H1 (cell line): ENCODE measurements around the gene GTF2F2. TPM values are rescaled to one million over a fixed set of nuclear protein-coding genes. Genes with fewer than 3 reads are reported as not detected.

Source experiments
- CTCF ChIA-PET: fragments of 300-600 bp; sonication (Branson Sonifier 250); formaldehyde crosslinking; loops from one replicate; lab custom pipeline; 2021; ENCODE audit not compliant: partially characterized antibody; lab: Charles Lee
- POLR2A ChIA-PET: fragments of 300-600 bp; sonication (Branson Sonifier 250); formaldehyde crosslinking; loops from one replicate; lab custom pipeline; 2021; ENCODE audit warnings: inconsistent platforms; ENCODE audit not compliant: partially characterized antibody; lab: Charles Lee
- DNase-seq, 2 experiments: peaks; one replicate each; pipeline versions ENCODE4 v3.0.0 to v3.0.0-alpha.2; 2010 to 2022; ENCODE audit warnings: low spot score in 2 of 2, low read depth in 1 of 2, mixed read lengths in 1 of 2
- FAIRE-seq: peaks from 2 replicates; lab custom pipeline; 2011; peaks lifted over from hg19 to GRCh38; lab: Jason Lieb, UNC
- H2AFZ ChIP-seq: 2 replicates; pipeline ENCODE4 v1.8.1; 2012; ENCODE audit warnings: low read length, inconsistent platforms
- H2AK5ac ChIP-seq: 2 replicates; pipeline ENCODE4 v1.6.1; 2013; ENCODE audit warnings: low read depth, low read length
- H2BK120ac ChIP-seq: replicated peaks from 2 replicates; pipeline ENCODE3; 2013; ENCODE audit warnings: low read depth, low read length, inconsistent platforms
- H2BK12ac ChIP-seq: 2 replicates; pipeline ENCODE4 v1.6.1; 2013; ENCODE audit warnings: low read depth, low read length
- H2BK15ac ChIP-seq: 2 replicates; pipeline ENCODE4 v1.6.1; 2013; ENCODE audit warnings: low read length
- H2BK20ac ChIP-seq: 2 replicates; pipeline ENCODE4 v1.6.1; 2013; ENCODE audit warnings: low read length
- H2BK5ac ChIP-seq: 2 replicates; pipeline ENCODE4 v1.6.1; 2013; ENCODE audit warnings: low read depth, low read length
- H3K14ac ChIP-seq: 2 replicates; pipeline ENCODE4 v1.6.1; 2013; ENCODE audit warnings: inconsistent platforms; ENCODE audit not compliant: insufficient read length
- H3K18ac ChIP-seq: 2 replicates; pipeline ENCODE4 v1.6.1; 2013; ENCODE audit warnings: low read length; ENCODE audit errors: extremely low read depth
- H3K23ac ChIP-seq: 2 replicates; pipeline ENCODE4 v1.6.1; 2013; ENCODE audit warnings: inconsistent platforms; ENCODE audit not compliant: insufficient read length
- H3K23me2 ChIP-seq: 2 replicates; pipeline ENCODE4 v1.6.1; 2013; ENCODE audit warnings: low read depth, low read length
- H3K27ac ChIP-seq: 2 replicates; pipeline ENCODE4 v1.6.1; 2011; ENCODE audit warnings: low read depth, low read length, inconsistent platforms
- H3K27me3 ChIP-seq, 4 experiments: replicated peaks in 1 of 4; 1 replicate in 1 of 4; 2 replicates in 3 of 4; pipeline versions ENCODE4 v1.6.1 to v1.8.1; 2011 to 2013; ENCODE audit warnings: low read length in 3 of 4, mild to moderate bottlenecking in 3 of 4, inconsistent platforms in 2 of 4, mixed read lengths in 2 of 4, moderate library complexity in 1 of 4; ENCODE audit not compliant: control insufficient read depth in 3 of 4, insufficient read depth in 3 of 4; ENCODE audit errors: extremely low read depth in 1 of 4
- H3K36me3 ChIP-seq, 4 experiments: 2 replicates each; pipeline versions ENCODE4 v1.6.1 to v1.8.1; 2011 to 2013; ENCODE audit warnings: mild to moderate bottlenecking in 4 of 4, low read length in 3 of 4, moderate library complexity in 2 of 4, control low read depth in 1 of 4, inconsistent platforms in 1 of 4; ENCODE audit not compliant: insufficient read depth in 4 of 4, control insufficient read depth in 2 of 4
- H3K4ac ChIP-seq: replicated peaks from 2 replicates; pipeline ENCODE3; 2013; ENCODE audit warnings: low read length, low read depth, mixed read lengths, inconsistent platforms; ENCODE audit not compliant: insufficient read length
- H3K4me1 ChIP-seq, 4 experiments: replicated peaks in 1 of 4; 1 replicate in 1 of 4; 2 replicates in 3 of 4; pipeline versions ENCODE4 v1.6.1 to v1.8.1; 2011 to 2013; ENCODE audit warnings: low read length in 3 of 4, inconsistent platforms in 2 of 4, mixed read lengths in 1 of 4; ENCODE audit not compliant: insufficient read depth in 4 of 4, control insufficient read depth in 3 of 4
- H3K4me2 ChIP-seq, 2 experiments: 2 replicates each; pipeline versions ENCODE4 v1.6.1 to v1.8.1; 2011 to 2013; ENCODE audit warnings: low read depth in 2 of 2, low read length in 2 of 2, control low read depth in 1 of 2, inconsistent platforms in 1 of 2, mild to moderate bottlenecking in 1 of 2; ENCODE audit not compliant: insufficient read depth in 1 of 2
- H3K4me3 ChIP-seq, 4 experiments: fragments of 200-600, 300-600 bp in 1 of 4; sonication (generic), shearing (Covaris generic), sonication (Bioruptor Twin) in 1 of 4; 2 replicates each; pipeline versions ENCODE4 v1.5.1 to v1.8.1; 2011 to 2016; ENCODE audit warnings: low read length in 4 of 4, low read depth in 3 of 4, control low read depth in 2 of 4, inconsistent platforms in 2 of 4, mild to moderate bottlenecking in 2 of 4, mixed read lengths in 1 of 4, moderate library complexity in 1 of 4; ENCODE audit not compliant: insufficient read depth in 2 of 4; ENCODE audit errors: extremely low read depth in 1 of 4
- H3K56ac ChIP-seq: replicated peaks from 2 replicates; pipeline ENCODE3; 2013; ENCODE audit warnings: low read depth, mild to moderate bottlenecking, mixed read lengths, low read length, inconsistent platforms; ENCODE audit not compliant: insufficient read length
- H3K79me1 ChIP-seq: 2 replicates; pipeline ENCODE4 v1.6.1; 2013; ENCODE audit warnings: low read depth, low read length, control low read depth
- H3K79me2 ChIP-seq, 2 experiments: 2 replicates each; pipeline versions ENCODE4 v1.6.1 to v1.8.1; 2012 to 2013; ENCODE audit warnings: low read length in 2 of 2, mild to moderate bottlenecking in 2 of 2, inconsistent platforms in 1 of 2; ENCODE audit not compliant: insufficient read depth in 2 of 2, control insufficient read depth in 1 of 2
- H3K9ac ChIP-seq, 4 experiments: replicated peaks in 1 of 4; 1 replicate in 1 of 4; 2 replicates in 3 of 4; pipeline versions ENCODE4 v1.6.1 to v1.8.1; 2011 to 2013; ENCODE audit warnings: low read depth in 3 of 4, low read length in 3 of 4, control low read depth in 2 of 4, mild to moderate bottlenecking in 2 of 4, moderate library complexity in 2 of 4, inconsistent platforms in 1 of 4; ENCODE audit errors: extremely low read depth in 1 of 4
- H3K9me3 ChIP-seq, 2 experiments: 2 replicates each; pipeline versions ENCODE4 v1.6.1 to v1.8.1; 2012 to 2013; ENCODE audit warnings: mild to moderate bottlenecking in 2 of 2, moderate library complexity in 2 of 2, control low read depth in 1 of 2, inconsistent platforms in 1 of 2, low read depth in 1 of 2, low read length in 1 of 2, mixed read lengths in 1 of 2; ENCODE audit not compliant: insufficient read depth in 2 of 2
- H4K20me1 ChIP-seq, 2 experiments: replicated peaks in 1 of 2; 2 replicates each; pipeline versions ENCODE3 to v1.8.1; 2011 to 2013; ENCODE audit warnings: inconsistent platforms in 2 of 2, low read length in 2 of 2, mild to moderate bottlenecking in 1 of 2; ENCODE audit not compliant: insufficient read depth in 2 of 2, control insufficient read depth in 1 of 2
- H4K5ac ChIP-seq: 2 replicates; pipeline ENCODE4 v1.6.1; 2013; ENCODE audit warnings: low read length, low read depth, mixed read lengths, inconsistent platforms; ENCODE audit not compliant: insufficient read length
- H4K8ac ChIP-seq: 2 replicates; pipeline ENCODE4 v1.8.0; 2013; ENCODE audit warnings: mild to moderate bottlenecking, moderate library complexity, low read length, inconsistent platforms; ENCODE audit not compliant: insufficient read depth; ENCODE audit errors: extremely low read depth
- H4K91ac ChIP-seq: replicated peaks from 2 replicates; pipeline ENCODE3; 2013; ENCODE audit warnings: low read length, mixed read lengths, inconsistent platforms; ENCODE audit not compliant: insufficient read length
- EZH2 ChIP-seq: fragments of 200-600 bp; sonication (generic); IDR thresholded peaks from 2 replicates; pipeline ENCODE4 v1.7.1; 2012; ENCODE audit warnings: low read depth, mild to moderate bottlenecking, moderate library complexity, low read length, inconsistent platforms; ENCODE audit not compliant: severe bottlenecking
- GABPA ChIP-seq: IDR thresholded peaks from 2 replicates; pipeline ENCODE4 v1.6.1; 2011; ENCODE audit warnings: mild to moderate bottlenecking, low read length, moderate library complexity, borderline replicate concordance; ENCODE audit not compliant: insufficient read depth
- SP2 ChIP-seq: IDR thresholded peaks from 2 replicates; pipeline ENCODE4 v1.6.1; 2012; ENCODE audit warnings: mild to moderate bottlenecking, low read length, inconsistent platforms
- WGBS, 2 experiments: shearing (Covaris generic) in 1 of 2; methylation state at CpG; one replicate each; pipeline versions ENCODE4 v1.1.6 to v1.1.7; 2013 to 2015; ENCODE audit warnings: low lambda C conversion rate in 2 of 2, mixed read lengths in 2 of 2, inconsistent platforms in 1 of 2, low coverage in 1 of 2, missing lambda C conversion rate in 1 of 2; ENCODE audit not compliant: insufficient replicate concordance in 2 of 2, insufficient coverage in 1 of 2, insufficient read length in 1 of 2; ENCODE audit errors: extremely low coverage in 1 of 2, missing lambda C conversion rate in 1 of 2; 5-methylcytosine and 5-hydroxymethylcytosine counted together
- polyA plus RNA-seq, 7 experiments: library from polyadenylated mRNA; depleted of rRNA in 3 of 7; stranded (reverse) in 5 of 7; unstranded in 2 of 7; fragments of >200 nt in 5 of 7; fragments of 200-250 nt in 2 of 7; gene quantifications; 1 replicate in 5 of 7; 2 replicates in 1 of 7; 4 replicates in 1 of 7; pipeline versions ENCODE4 v1.2.1 to v1.2.3, GENCODE V29; 2011 to 2013; ENCODE audit warnings: missing spikeins in 2 of 7, mixed read lengths in 2 of 7
- total RNA-seq: library from RNA; stranded (reverse); fragmentation: NEBNext Ultra II Directional; extraction: Animal tissue kit (Norgen Biotek cat#: 25700); gene quantifications from 2 replicates; pipeline ENCODE4 v1.2.1, GENCODE V29; 2021

Gene GTF2F2
- total and polyA plus RNA-seq, 2 of the 8 experiments (the other 6 are each of a cell fraction or from before 2014, with no cell fraction given) = 10.8 to 31.1 TPM

DNA sequence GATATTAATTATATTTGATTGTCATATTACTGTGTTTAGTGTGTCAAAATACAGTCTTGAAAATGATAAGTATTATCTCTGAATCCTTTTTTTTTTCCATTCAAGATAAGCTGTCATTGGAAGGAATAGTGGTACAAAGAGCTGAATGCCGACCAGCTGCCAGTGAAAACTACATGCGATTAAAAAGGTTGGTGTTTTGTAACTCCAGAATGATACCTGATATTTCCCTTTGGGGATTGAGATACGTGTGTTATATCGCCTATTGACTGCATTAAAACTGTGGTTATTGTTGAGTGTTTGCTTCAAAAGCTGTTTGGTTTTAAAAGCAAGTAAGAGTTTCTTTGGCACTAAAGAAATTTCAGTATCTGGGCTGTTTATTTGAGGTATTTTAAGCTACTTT is 87.0 kb downstream of the GTF2F2 start:
- H3K9me3 ChIP-seq = no peaks in the 10 kb centered on the region
- no peak overlapping the region for H3K4me3 ChIP-seq
- peaks cover 0 to 7% (median 6%) of the 10 kb centered on the region in 4 experiments; a peak in 4 of 8 replicates for H3K36me3 ChIP-seq
- 85% methylated on average over 4 of the region's 4 CpGs; no CpG with 5 or more reads in 1 of the 2 experiments for WGBS, 2 experiments
- H2BK12ac ChIP-seq = no peak overlapping the region
- no peaks in the 10 kb centered on the region; a peak in 1 of 7 replicates for H3K4me1 ChIP-seq
- CTCF ChIA-PET = interaction anchor here (0.7 to 1.5 kb wide), 5 partner anchors 13 to 560 kb away, joined by 3 to 4 read pairs (median 4); no protein-coding TSS in a partner anchor
- no peak overlapping the region for H2AFZ ChIP-seq
- H3K18ac ChIP-seq = no peak overlapping the region
- no peak overlapping the region for H3K27ac ChIP-seq
- no peaks in the 10 kb centered on the region; the same call in 1 of the 2 replicates for H3K23me2 ChIP-seq
- H3K23ac ChIP-seq = no peak overlapping the region
- no peak overlapping the region for H3K14ac ChIP-seq
- DNase-seq (no peak), FAIRE-seq (no peak)
- H2BK120ac ChIP-seq = no peak overlapping the region
- no peak overlapping the region for H2BK20ac ChIP-seq
- H2AK5ac ChIP-seq = no peak overlapping the region
- H3K56ac ChIP-seq = no peak overlapping the region
- POLR2A ChIA-PET = interaction anchor here (1.0 kb wide), 1 partner anchor 21 kb away, joined by 3 read pairs; no protein-coding TSS in a partner anchor
- H3K9ac ChIP-seq = no peak overlapping the region
- no peak overlapping the region for H3K4me2 ChIP-seq
- H3K79me1 ChIP-seq = no peaks in the 10 kb centered on the region
- H4K91ac ChIP-seq = no peak overlapping the region
- H3K4ac ChIP-seq = no peak overlapping the region
- H4K5ac ChIP-seq = no peak overlapping the region
- H4K8ac ChIP-seq = no peak overlapping the region
- H4K20me1 ChIP-seq = peaks cover 0 to 3% of the 10 kb centered on the region in 2 experiments
- H2BK15ac ChIP-seq = no peak overlapping the region
- H3K27me3 ChIP-seq = no peaks in the 10 kb centered on the region
- 0 out of 4 replicates have a peak, but pooled peaks cover 0 to 2% of the 10 kb centered on the region in 2 experiments for H3K79me2 ChIP-seq
- no peak overlapping the region for H2BK5ac ChIP-seq
- TF ChIP-seq GABPA (no peak), EZH2 (no peak), SP2 (no peak)
